HG03354 (cell line): ENCODE data around the gene BEND6.
"Not testable (repeated sequence)": the region's sequence is repeated elsewhere in the genome, so short reads cannot be mapped to it uniquely, and the experiment has no call there.

Source experiments
- ATAC-seq: cut with Tn5 transposase; IDR thresholded peaks from one replicate; pipeline ENCODE4 v1.9.1; 2021; ENCODE audit warnings: mild to moderate bottlenecking; ENCODE audit not compliant: unreplicated experiment, poor library complexity, severe bottlenecking

The BEND6 gene

DNA sequence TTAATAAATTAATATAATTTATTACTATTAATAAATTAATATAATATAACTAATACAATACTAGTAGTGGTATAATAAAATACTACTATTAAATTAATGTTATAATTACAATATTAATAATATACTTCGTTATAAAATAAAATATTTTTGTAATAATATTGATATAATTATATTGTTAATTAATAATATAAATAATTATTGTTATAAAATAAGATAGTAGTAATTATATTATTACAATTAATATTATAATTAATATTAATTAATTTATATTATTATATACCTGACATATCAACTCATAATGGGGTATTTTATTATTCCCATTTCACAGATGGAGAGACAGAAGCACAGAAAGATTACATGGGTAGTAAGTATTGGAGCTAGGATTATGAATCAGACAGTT, 8.9 kb downstream of the BEND6 start:
- no peak for ATAC-seq

DNA sequence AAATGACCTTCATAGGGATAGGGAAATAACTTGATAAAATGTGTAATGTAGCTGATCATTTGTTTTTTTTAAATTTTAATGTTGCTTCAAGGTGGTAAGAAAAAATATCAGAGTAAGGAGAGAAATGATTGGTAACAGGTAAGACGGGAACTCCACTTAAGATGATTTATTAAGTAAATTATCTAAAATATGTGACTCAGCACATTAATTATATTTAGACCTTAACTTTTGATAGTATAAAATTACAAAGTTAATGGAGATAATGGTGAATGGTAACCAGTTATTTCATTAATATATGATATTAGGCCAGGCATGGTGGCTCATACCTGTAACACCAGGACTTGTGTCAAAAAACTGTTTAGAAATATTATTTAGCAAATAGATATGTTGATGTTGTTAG, 10.2 kb downstream of the BEND6 start:
- ATAC-seq: no peak

DNA sequence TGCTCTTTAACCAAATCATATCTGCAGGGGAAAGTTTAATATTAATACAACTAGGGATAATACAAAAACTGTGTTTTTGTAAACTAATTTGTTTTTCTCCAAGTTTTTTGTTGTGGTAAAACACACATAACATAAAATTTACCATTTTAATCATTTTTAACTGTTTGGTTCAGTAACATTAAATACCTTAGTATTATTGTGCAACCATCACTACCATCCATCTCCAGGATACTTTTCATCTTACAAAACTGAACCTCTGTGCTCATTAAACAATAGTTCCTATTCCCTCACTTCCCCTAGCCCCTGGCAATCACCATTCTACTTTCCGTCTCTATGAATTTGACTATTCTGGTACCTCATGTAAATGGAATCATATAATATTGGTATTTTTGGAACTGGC, 15.9 kb downstream of the BEND6 start:
- ATAC-seq: no peak

DNA sequence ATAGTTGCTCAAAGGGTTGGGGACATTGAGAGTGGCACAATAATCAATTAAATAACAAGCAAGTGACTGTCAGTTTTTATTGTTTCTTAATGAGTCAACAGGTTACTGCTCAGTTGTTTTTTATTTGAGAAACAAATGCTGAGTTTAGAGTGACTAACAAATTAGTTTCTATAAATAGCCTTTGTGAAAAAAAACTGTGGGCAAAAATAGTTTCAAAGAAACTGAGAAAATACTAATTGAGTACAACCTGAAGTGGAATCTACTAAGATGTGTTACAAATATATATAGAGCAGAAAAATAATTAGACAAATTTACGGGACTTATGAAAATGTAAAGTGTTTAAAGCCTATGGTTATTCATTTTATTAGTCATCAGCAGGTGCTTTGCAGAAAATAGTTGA, 22.3 kb downstream of the BEND6 start:
- ATAC-seq: no peak

DNA sequence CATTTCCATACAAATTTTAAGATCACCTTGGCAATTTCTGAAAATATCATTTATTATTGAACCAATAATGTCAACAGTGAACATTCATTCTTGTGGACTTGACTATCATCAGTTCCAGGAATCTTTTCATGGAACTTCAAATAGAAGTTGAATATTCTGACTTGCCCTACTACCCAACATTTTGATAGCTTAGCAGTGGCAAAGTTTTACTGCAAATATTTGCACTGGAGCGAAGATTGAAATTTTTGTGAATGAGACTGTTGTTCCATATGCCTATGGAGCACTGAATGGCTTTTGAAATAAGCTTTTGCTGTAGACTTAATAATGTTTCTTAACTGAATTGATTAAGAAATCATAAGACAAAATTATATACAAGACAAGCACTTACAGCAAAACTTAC, 23.6 kb downstream of the BEND6 start:
- ATAC-seq: no peak

DNA sequence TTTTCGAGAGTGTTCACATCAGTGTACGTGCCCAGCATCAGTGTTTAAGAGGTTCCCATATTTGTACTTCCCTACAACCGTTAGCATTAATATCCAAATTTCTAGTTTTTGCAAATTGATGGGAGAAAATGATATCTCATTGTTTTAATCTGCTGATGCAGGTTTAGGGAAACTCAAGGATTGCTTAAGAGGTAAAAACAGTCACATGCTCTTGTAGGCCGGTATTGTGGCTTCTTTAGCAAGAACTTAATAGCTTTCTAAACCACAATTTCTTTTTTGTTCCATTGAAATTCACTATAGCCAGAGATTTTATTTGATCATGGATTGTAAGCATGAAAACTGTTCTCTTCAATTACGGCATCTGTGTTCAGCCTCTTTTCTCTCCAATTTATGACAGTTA, 29.5 kb downstream of the BEND6 start:
- ATAC-seq: no peak

DNA sequence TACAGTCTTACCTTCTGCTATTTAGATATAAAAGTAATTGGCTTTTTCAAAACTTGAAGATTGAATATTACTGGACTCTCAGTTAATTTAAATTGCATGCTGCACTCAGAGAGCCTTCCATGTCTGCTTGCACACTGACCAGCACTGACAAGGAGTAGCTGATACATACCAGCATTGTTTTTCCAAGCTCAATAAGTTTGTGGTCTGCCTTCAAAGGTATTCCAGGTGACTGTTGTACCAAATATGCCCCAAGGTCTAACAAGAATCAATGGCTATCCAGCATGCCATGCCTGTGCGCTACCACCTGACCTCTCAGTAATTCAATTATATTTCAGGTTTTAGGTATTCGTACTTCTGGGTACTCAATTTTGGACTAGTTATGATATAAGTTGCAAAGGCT, 30.0 kb downstream of the BEND6 start:
- ATAC-seq: no peak

DNA sequence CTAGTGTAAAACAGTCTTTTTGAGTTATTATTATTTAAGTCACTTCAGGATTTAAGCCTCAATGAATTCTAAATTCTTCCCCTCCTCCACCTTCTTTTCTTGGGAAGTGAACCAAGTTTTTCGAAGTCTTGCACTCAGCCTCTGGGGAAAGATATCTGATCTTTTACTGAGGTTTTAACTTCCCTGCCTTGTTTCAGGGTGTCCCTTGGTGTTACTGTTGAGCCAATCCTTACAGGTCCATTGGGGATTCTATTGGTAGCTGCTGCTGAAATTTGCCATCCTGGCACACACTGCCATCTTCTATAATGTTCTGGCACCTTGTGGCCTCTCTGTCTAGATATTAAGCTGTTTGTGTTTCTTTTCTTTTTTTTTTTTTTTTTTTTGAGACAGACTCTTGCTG, 31.7 kb downstream of the BEND6 start:
- no peak for ATAC-seq

DNA sequence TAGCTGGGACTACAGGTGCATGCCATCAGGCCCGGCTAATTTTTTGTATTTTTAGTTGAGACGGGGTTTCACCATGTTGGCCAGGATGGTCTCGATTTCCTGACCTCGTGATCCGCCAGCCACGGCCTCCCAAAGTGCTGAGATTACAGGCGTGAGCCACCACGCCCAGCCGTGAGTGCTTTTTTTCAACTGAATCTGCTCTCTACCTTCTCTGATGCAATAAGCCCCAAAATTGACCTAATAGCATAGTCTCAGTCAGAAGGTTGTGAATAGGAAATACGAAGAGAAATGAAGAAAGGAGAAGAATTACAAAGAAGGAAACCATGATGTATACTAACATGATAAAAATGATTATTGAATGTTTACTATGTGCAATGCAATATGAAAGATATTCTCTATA, 33.2 kb downstream of the BEND6 start:
- no peak for ATAC-seq

DNA sequence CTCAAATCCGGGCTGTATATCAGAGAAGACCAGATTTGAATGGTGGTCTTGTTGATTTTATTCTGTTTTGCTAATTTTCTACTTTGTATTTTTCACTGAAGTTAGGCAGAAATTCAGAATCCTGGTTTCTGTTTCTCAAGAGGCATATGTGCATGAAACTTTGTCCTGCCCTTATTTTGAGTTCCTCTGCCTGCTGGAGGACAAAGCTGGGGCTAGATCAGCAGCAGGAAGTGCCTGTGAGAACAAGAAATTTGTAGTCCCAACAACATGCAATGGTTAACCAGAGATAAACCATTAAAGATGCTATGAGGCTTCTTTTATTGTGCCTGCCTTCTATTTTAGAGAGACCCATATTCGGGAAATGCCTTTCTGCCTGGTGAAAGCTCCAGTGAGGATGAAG, 37.1 kb downstream of the BEND6 start:
- no peak for ATAC-seq

DNA sequence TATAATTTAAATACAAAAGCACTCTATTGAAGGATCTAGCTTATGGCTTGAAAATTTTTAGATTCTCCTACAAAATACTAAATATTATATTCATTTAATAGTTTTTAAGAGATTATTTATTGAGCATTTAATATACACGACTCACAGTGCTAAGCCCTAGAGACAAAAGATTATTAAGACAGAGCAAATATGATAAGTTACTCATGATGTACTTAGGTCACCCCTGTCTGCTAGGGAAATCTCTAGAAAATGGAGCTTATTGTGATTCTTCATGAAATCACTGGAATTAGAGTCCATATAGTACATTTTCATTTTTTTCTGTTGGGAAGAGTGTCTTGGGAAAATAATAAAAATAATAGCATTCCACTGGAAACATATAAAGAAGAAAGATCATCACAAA, 37.8 kb downstream of the BEND6 start:
- ATAC-seq: no peak

DNA sequence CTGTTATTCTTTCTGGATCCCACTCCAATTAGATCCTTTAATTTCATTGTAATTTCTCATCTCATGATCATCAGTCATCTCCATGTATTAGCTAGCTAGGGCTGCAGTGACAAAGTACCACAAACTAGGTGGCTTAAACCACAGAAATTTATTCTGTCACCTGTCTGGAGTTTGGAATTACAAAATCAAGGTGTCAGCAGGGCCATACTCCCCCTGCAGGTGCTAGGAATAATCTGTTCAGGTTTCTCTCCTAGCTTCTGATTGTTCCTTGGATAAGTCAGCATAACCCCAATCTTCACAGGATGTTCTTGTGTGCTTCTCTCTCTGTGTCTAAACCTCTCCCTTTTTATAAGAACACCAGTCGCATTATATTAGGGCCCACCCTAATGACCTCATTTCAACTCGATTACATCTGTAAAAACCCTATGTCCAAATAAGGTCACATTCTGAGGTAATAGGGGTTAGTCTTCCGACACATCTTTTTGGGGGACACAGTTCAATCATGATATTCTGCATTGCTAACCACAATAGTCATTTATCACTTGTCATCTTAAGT, 40.5 kb downstream of the BEND6 start:
- ATAC-seq: no peak

DNA sequence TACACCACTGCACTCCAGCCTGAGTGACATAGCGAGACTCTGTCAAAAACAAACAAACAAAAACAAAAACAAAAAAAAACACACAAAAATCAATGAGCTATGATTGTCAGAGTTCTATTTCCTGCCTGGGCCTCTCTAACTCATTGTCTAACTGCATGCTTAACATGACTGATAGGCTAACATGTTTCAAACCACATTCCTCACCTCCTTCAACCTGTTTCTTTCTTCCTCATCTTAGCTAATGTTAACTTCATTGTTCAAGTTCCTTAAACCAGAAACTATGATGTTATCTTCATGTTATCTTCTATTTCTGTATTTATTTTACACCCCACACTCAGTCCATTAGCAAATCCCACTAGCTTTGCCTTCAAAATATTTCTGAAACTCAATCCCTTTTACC, 41.5 kb downstream of the BEND6 start:
- ATAC-seq: no peak

DNA sequence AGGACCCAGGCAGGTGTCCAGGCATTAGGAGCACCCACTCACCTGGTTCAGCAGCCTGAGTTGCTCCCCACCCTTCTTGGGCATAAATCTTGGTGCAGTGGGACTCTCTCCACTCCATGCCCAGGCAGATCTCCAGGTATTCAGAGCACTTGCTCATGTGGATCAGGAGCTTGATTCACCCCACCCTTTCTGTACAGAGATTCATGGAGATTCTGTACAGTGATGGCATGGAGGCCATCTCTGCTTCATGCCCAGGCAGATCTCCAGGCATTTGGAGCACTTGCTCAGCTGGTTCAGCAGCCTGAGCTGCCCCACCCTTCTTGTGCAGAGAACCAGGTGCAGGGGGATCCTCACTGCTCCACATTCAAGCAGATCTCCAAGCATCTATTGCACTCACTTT, 44.1 kb downstream of the BEND6 start:
- no peak for ATAC-seq

DNA sequence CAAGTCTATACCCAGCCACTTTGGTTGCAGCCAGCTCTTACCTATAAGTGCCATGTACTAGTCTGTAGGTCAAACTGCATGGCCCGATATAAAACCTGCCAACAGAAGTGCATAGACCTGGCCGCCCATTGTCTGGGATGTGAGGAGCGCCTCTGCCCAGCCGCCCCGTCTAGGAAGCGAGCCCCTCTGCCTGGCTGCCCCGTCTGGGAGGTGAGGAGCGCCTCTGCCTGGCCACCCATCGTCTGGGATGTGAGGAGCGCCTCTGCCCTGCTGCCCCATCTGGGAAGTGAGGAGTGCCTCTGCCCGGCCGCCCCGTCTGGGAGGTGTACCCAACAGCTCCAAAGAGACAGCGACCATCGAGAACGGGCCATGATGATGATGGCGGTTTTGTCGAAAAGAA, 44.8 kb downstream of the BEND6 start:
- ATAC-seq: not testable (repeated sequence)

DNA sequence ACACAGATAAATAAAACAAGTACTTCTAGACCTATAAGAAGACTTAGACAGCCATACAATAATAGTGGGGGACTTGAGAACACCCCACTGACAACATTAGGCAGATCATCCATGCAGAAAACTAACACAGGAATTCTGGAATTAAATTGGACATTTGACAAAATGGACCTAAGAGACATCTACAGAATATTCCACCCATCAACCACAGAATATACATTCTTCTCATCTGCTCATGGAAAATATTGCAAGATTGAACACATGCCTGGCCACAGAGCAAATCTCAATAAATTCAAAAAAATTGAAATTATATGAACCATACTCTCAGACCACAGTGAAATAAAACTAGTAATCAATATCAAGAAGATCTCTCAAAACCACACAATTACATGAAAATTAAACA, 47.3 kb downstream of the BEND6 start:
- ATAC-seq: no peak

DNA sequence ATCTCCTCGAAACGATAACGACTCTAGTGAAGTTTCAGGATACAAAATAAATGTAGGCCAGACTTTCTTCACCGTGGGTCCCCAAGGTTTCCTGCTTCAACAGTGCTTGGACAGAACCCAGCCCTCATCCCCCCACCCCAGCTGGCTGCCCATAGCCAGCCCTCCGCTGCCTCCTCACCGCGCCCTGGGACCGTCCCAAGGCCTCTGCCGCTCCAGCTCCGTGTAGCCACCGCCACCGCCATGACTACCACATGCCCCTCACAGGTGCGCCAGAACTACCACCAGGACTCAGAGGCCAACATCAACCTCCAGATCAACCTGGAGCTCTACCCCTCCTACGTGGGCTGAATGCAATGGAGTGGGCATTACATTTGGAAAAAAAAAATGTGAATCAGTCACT, 49.4 kb downstream of the BEND6 start:
- ATAC-seq: no peak

DNA sequence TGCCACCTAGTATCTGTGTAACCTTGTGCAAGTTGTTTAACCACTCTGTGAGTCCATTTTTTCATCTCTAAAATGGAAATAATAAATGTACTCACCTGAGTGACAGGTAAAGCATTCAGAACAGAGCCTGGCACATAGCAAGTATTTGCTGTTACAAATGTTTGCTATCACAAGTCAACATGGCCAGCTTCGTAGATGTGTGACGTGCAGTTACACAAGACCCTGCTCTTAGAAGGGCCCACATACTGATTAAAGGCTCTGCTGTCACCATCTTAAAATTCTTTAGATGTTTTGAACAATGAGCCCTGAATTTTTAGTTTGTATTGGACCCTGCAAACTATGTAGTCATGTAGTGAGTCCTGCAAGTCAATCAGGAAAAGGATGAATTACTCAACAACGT, 51.2 kb downstream of the BEND6 start:
- no peak for ATAC-seq

DNA sequence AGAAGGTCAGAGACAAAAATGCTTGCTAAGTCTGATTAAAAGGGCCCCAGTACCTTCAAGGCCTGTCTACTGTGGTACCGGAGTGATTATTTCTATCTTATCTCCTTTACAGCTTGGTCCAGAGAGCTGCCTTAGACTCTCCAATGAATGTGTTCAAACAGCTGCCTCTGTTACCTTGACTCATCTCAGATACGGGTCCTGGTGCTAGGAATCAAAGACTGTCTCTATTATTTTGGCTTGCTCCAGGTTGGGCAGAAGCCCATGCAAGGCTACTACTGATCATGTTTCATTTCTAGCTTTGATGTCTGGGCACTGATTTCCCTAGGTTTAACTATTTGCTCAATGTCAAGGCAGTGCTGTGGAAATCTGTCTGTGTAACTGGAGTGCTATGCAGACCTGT, 53.2 kb downstream of the BEND6 start:
- not testable (repeated sequence) for ATAC-seq

DNA sequence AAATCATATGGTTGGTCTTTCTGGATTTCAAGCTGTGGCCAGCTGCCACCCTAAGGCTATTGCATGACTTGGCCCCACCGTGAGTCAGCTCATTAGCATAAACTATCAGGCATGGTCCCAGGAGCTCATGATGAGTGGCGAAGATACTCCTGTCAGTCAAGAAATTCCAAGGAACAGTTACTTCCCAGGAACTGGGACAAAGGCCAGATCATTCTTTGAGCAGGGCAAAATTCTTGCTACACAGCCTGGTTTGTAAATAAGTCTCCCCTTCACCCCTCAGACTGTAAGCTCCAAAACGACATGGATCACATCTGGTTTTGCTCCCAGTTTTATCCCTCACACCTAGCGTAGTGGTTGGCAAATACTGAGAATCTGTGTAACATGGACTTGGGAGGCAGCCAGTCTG, 58.6 kb downstream of the BEND6 start:
- no peak for ATAC-seq

DNA sequence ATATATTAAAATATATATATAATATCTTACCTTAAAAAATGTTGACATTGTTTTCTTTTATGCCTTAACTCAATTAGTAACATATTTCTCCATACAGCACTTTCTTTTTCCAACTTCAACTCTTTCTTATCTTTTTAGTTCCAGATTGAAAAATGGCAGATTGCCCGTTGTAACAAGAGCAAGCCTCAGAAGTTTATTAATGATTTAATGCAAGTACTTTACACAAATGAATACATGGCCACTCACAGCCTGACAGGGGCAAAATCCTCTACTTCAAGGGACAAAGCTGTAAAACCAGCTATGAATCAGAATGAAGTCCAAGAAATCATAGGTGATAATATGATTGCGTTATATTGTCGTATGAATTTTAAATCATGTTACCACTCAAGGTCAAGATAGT, 62.2 kb downstream of the BEND6 start:
- ATAC-seq: no peak

DNA sequence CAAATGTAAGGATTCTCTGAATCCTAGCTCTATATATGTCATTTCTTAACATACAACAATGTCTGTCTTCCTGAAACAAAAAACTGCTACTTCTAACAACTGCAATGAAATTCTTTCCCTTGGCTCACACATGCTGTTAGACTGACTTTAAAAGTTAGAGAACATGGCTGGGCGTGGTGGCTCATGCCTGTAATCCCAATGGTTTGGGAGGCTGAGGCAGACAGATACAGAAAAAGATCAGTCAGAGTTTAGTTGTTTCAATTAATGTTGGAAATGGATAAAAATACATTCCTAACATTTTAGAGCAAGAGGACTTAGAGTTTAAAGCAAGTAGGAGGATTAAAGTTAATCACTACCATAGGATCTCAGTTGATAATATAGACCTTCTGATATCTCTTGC, 62.9 kb downstream of the BEND6 start:
- ATAC-seq: no peak

DNA sequence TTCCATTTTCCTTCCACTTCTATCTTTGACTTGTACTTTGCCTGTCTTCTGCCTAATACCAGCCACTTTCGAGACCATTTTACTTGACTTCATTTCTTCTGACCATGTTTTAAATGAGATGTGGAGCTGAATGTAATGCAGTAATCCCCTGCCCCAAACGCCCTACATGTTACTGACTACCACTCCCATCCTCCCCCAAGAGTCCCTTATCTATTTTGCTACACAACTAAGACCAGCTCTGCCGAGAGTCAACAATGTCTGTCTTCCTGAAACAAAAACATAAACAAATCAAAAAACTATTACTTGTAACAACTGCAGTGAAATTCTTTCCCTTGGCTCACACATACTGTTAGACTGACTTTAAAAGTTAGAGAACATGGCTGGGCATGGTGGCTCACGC, 64.5 kb downstream of the BEND6 start:
- ATAC-seq: no peak
